ENCODE data around the gene UBXN6. TPM values are rescaled to one million over a fixed set of nuclear protein-coding genes. Genes with fewer than 3 reads are reported as not detected.
A peak's percentile ranks its signal among the peaks of the same experiment; 100 is the strongest.

Gene UBXN6
- total RNA-seq, 1 donor from 2014 or later: 45.7 TPM

GRCh38 chr19:4488496-4488895 lies 30.9 kb upstream of the UBXN6 start:
- H3K27me3 Mint-ChIP-seq (ENCODE audit: unreplicated experiment): no peaks in the 10 kb centered on the region
- H3K4me3 Mint-ChIP-seq (ENCODE audit: unreplicated experiment): no peak overlapping the region
- H3K4me1 Mint-ChIP-seq (ENCODE audit: unreplicated experiment): no peaks in the 10 kb centered on the region
- no peak for DNase-seq (ENCODE audit: low spot score)
- H3K9me3 Mint-ChIP-seq (ENCODE audit: unreplicated experiment): no peaks in the 10 kb centered on the region
- H3K27ac Mint-ChIP-seq (ENCODE audit: unreplicated experiment): no peak overlapping the region
- peaks cover 31% of the 10 kb centered on the region for H3K36me3 Mint-ChIP-seq (ENCODE audit: low read depth, unreplicated experiment)
- no peak for TF ChIP-seq CTCF (IDR thresholded peaks at IDR 0.05; ENCODE audit: unreplicated experiment)

- Mint-ChIP-seq H3K4me1 (ENCODE audit: unreplicated experiment) (no peaks in the 10 kb centered on the region), H3K9me3 (ENCODE audit: unreplicated experiment) (no peaks in the 10 kb centered on the region), H3K4me3 (ENCODE audit: unreplicated experiment) (no peak overlapping the region), H3K36me3 (ENCODE audit: low read depth, unreplicated experiment) (peaks cover 33% of the 10 kb centered on the region), H3K27me3 (ENCODE audit: unreplicated experiment) (no peaks in the 10 kb centered on the region), H3K27ac (ENCODE audit: unreplicated experiment) (peak overlapping the region; percentile 57)
- TF ChIP-seq CTCF (IDR thresholded peaks at IDR 0.05; ENCODE audit: unreplicated experiment): no peak
- no peak for DNase-seq (ENCODE audit: low spot score)
Measured at GRCh38 chr19:4487572-4487971, 30.0 kb upstream of the UBXN6 start.

- H3K36me3 Mint-ChIP-seq (ENCODE audit: low read depth, unreplicated experiment): peaks cover 20% of the 10 kb centered on the region
- no peak overlapping the region for H3K27ac Mint-ChIP-seq (ENCODE audit: unreplicated experiment)
Measured at GRCh38 chr19:4483385-4483784, 25.8 kb upstream of the UBXN6 start.

DNA sequence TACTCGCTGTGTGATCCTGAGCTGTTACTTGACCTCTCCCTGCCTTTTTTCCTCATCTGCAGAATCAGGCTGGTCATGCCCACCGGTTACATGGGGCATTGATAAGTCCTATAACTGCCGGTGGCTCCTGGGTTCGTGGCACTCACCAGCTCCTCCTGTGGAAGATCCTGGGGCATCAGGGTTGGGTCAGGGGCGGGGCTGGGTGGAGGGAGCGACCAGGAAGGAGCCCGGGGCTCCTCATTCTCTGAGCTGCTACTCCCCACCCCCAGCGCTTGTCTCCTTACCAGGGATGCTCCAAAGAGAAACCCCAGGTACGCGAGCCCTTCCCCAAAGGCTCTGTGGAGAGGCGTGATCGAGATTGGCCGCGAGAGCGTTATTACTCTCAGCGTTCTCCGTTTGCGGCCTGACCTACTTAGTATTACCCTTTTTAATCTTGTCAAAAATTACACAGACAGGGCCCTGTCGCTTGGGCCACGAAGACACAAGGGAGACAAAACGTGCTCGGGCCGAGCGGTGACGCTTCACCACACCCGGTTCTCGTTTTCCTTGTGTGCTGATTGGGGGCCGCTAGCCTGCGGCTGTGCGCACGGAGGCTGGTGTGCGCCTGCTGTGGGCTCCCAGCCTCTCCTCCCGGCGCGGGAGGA lies 25.2 kb upstream of the UBXN6 start:
- Mint-ChIP-seq H3K27me3 (ENCODE audit: unreplicated experiment) (no peaks in the 10 kb centered on the region), H3K9me3 (ENCODE audit: unreplicated experiment) (no peaks in the 10 kb centered on the region), H3K4me3 (ENCODE audit: unreplicated experiment) (no peak overlapping the region), H3K4me1 (ENCODE audit: unreplicated experiment) (no peaks in the 10 kb centered on the region), H3K36me3 (ENCODE audit: low read depth, unreplicated experiment) (peaks cover 19% of the 10 kb centered on the region), H3K27ac (ENCODE audit: unreplicated experiment) (no peak overlapping the region)
- no peak for TF ChIP-seq CTCF (IDR thresholded peaks at IDR 0.05; ENCODE audit: unreplicated experiment)
- DNase-seq (ENCODE audit: low spot score): no peak

More at GRCh38 chr19:4483385-4483784, 25.8 kb upstream of the UBXN6 start:
- DNase-seq (ENCODE audit: low spot score): no peak
- Mint-ChIP-seq H3K4me3 (ENCODE audit: unreplicated experiment) (peak overlapping the region; percentile 17), H3K4me1 (ENCODE audit: unreplicated experiment) (no peaks in the 10 kb centered on the region), H3K27me3 (ENCODE audit: unreplicated experiment) (no peaks in the 10 kb centered on the region), H3K9me3 (ENCODE audit: unreplicated experiment) (no peaks in the 10 kb centered on the region)
- TF ChIP-seq CTCF (IDR thresholded peaks at IDR 0.05; ENCODE audit: unreplicated experiment): no peak

DNA sequence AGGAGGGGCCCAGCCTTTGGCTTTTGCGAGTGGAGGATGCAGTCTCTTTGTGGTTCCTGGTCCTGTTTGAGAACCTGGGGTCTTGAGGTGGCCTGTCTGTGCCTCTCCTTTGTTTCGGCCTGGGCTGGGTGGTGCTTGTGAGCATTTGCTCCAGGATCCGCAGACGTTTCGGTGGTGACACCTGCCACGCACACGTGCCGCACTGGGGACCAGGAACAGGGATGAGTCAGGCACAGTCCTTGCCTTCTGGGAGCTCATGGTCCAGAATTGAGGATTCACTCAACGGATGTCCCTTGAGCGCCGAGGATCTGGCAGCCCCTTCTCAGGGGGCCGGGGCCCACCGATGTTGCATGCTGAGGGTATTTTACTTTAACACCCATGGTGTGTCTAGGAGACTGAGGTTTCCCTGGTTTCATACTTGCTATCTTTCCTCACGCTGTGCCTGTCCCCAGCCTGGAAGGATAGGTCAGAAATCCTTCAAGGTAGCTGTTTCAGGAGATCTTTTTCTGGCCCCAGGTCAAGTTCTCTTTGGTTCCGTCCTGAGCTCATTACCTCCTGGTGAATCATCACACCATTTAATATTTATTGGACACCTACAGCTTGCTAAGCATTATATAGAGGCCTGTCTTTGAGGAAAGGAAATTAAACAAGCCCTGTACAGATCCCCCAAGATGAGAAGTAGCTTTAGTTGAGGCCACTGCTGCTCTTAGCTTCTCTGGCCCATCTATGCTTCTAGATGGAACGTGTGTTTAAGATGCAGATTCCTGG lies 19.6 kb upstream of the UBXN6 start:
- peaks cover 4% of the 10 kb centered on the region for H3K27me3 Mint-ChIP-seq (ENCODE audit: unreplicated experiment)
- H3K27ac Mint-ChIP-seq (ENCODE audit: unreplicated experiment): no peak overlapping the region
- H3K4me1 Mint-ChIP-seq (ENCODE audit: unreplicated experiment): peaks cover 16% of the 10 kb centered on the region
- peaks cover 4% of the 10 kb centered on the region for H3K36me3 Mint-ChIP-seq (ENCODE audit: low read depth, unreplicated experiment)
- H3K4me3 Mint-ChIP-seq (ENCODE audit: unreplicated experiment): peak overlapping the region; percentile 44
- no peak for DNase-seq (ENCODE audit: low spot score)
- H3K9me3 Mint-ChIP-seq (ENCODE audit: unreplicated experiment): no peaks in the 10 kb centered on the region
- TF ChIP-seq CTCF (IDR thresholded peaks at IDR 0.05; ENCODE audit: unreplicated experiment): no peak

All from endothelial cell (in vitro differentiated cells).